SW 1271 (cell line): ENCODE results near the gene NLRP8.
"Not testable (repeated sequence)": the region's sequence is repeated elsewhere in the genome, so short reads cannot be mapped to it uniquely, and the experiment has no call there.

Experiments
- DNase-seq, 2 experiments: peaks; one replicate each; lab custom pipeline; 2025; lab: John Stamatoyannopoulos, UW

The NLRP8 gene

GRCh38 chr19:55973982-55974381 is 26.4 kb downstream of the NLRP8 start:
- no peak for DNase-seq

- DNase-seq, result no peak
Observed at GRCh38 chr19:55980415-55980814, 32.8 kb downstream of the NLRP8 start.

- DNase-seq, result no peak
Observed at GRCh38 chr19:55985254-55985653, 37.6 kb downstream of the NLRP8 start.

- no peak for DNase-seq
Observed at GRCh38 chr19:55986487-55986886, 38.9 kb downstream of the NLRP8 start, which contains the start of gene NLRP5. Gene NLRP5 (plus strand): TSS chr19:55986775.

GRCh38 chr19:55990831-55991230 is 43.2 kb downstream of the NLRP8 start:
- DNase-seq, result no peak

- no peak for DNase-seq
Observed at GRCh38 chr19:55993492-55993891, 45.9 kb downstream of the NLRP8 start.

GRCh38 chr19:56014765-56015164 is 67.1 kb downstream of the NLRP8 start:
- DNase-seq, result no peak

GRCh38 chr19:56015756-56016155 is 68.1 kb downstream of the NLRP8 start:
- DNase-seq, result no peak

GRCh38 chr19:56019325-56019724 is 71.7 kb downstream of the NLRP8 start:
- not testable (repeated sequence) for DNase-seq

GRCh38 chr19:56020355-56020975 is 72.8 kb downstream of the NLRP8 start:
- not testable (repeated sequence) for DNase-seq

GRCh38 chr19:56026769-56027168 is 79.1 kb downstream of the NLRP8 start:
- DNase-seq, result no peak
